Prostate gland (tissue), 2 donors: ENCODE measurements around the gene SLC6A11.

ENCODE experiments used
- POLR2A ChIP-seq: fragments of 450-650 bp; IDR thresholded peaks from one replicate; pipeline ENCODE4 v1.6.1; 2016; ENCODE audit warnings: antibody characterized with exemption, mild to moderate bottlenecking
- POLR2AphosphoS5 ChIP-seq: sonication (generic); formaldehyde crosslinking; IDR thresholded peaks from one replicate; pipeline ENCODE4 v1.6.1; 2017; ENCODE audit warnings: antibody characterized with exemption
- TF ChIP-seq, protein P1 (sequence below), 4 experiments: fragments of 200-600 bp in 2 of 4; fragments of 450-650 bp in 2 of 4; sonication (generic) in 2 of 4; IDR thresholded peaks; 1 replicate in 3 of 4; 2 replicates in 1 of 4; pipeline ENCODE4 v1.5.1; 2016 to 2019; ENCODE audit warnings: antibody characterized with exemption in 4 of 4, mild to moderate bottlenecking in 2 of 4, moderate library complexity in 2 of 4

GRCh38 chr3:10816863-10817253, 830 bp downstream of the SLC6A11 start:
- TF ChIP-seq, protein P1, sequence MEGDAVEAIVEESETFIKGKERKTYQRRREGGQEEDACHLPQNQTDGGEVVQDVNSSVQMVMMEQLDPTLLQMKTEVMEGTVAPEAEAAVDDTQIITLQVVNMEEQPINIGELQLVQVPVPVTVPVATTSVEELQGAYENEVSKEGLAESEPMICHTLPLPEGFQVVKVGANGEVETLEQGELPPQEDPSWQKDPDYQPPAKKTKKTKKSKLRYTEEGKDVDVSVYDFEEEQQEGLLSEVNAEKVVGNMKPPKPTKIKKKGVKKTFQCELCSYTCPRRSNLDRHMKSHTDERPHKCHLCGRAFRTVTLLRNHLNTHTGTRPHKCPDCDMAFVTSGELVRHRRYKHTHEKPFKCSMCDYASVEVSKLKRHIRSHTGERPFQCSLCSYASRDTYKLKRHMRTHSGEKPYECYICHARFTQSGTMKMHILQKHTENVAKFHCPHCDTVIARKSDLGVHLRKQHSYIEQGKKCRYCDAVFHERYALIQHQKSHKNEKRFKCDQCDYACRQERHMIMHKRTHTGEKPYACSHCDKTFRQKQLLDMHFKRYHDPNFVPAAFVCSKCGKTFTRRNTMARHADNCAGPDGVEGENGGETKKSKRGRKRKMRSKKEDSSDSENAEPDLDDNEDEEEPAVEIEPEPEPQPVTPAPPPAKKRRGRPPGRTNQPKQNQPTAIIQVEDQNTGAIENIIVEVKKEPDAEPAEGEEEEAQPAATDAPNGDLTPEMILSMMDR (IDR thresholded peaks at IDR 0.05) = no peak
- no peak for TF ChIP-seq POLR2A
- no peak for TF ChIP-seq POLR2AphosphoS5
